Measurements from ENCODE around the gene KIAA0825. TPM values are rescaled to one million over a fixed set of nuclear protein-coding genes. Genes with fewer than 3 reads are reported as not detected.
A peak's percentile ranks its signal among the peaks of the same experiment; 100 is the strongest.
"Not testable (repeated sequence)": the region's sequence is repeated elsewhere in the genome, so short reads cannot be mapped to it uniquely, and the experiment has no call there.

Gene KIAA0825
- total RNA-seq, 1 donor = 2.2 TPM

- not testable (repeated sequence) for DNase-seq (ENCODE audit: low read depth in 2 of 3, low spot score in 2 of 3)
Measured at GRCh38 chr5:94116317-94116716, 502.1 kb downstream of the KIAA0825 start.

DNA sequence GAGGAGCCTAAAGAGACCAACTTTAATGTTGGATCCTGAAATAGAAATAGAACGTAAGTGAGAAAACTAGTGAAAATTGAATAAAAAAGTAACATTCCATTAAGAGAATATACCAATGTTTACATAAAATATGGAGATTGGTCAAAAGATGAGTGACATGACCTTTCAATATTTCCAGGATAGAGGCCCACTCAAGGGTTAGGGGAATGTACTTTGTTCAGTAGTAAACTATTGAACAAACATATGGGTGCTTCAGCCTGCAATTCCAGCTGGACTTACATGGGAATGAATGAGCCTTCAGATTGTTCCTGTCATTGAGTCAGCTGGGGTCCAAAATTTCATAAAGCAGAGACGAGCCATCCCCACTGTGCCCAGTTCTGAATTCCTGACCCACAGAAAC is 505.3 kb downstream of the KIAA0825 start:
- DNase-seq (ENCODE audit: low read depth in 2 of 3, low spot score in 2 of 3) = no peak

GRCh38 chr5:94111209-94112004 is 507.0 kb downstream of the KIAA0825 start:
- DNase-seq (ENCODE audit: low read depth in 2 of 3, low spot score in 2 of 3) = peak; percentile 74 to 94 (median 89)

DNA sequence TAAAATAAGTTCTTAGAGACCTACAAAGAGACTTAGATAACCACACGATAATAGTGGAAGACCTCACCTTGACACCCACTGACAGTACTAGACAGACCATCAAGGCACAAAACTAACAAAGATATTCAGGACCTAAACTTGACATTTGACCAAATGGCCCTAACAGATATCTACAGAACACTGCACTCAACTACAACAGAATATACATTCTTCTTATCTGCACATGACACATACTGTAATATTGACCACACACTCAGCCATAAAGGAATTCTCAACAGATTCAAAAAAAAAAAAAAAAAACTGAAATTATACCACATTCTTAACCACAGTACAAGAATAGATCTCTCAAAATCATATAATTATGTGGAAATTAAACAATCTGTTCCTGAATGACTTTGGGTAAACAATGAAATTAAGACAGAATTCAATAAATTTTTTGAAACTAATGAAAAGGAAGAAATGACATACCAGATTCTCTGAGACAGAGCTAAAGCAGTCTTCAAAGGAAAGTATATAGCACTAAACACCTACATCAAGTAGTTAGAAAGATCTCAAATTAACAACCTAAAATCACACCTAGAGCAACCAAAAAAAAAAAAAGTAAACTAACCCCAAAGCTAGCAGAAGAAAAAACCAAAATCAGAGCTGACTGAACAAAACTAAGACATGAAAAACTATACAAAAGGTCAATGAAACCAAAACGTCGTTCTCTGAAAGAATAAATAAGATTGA is 514.7 kb downstream of the KIAA0825 start:
- no peak for DNase-seq (ENCODE audit: low read depth in 2 of 3, low spot score in 2 of 3)

Other genes starting within 250 kb of the KIAA0825 start
- 2.4 TPM for gene SLF1, start 65 bp upstream of the KIAA0825 start, total RNA-seq

All from hematopoietic multipotent progenitor cell (in vitro differentiated cells).